ENCODE measurements around the gene NR4A2.

NR4A2 gene

DNA sequence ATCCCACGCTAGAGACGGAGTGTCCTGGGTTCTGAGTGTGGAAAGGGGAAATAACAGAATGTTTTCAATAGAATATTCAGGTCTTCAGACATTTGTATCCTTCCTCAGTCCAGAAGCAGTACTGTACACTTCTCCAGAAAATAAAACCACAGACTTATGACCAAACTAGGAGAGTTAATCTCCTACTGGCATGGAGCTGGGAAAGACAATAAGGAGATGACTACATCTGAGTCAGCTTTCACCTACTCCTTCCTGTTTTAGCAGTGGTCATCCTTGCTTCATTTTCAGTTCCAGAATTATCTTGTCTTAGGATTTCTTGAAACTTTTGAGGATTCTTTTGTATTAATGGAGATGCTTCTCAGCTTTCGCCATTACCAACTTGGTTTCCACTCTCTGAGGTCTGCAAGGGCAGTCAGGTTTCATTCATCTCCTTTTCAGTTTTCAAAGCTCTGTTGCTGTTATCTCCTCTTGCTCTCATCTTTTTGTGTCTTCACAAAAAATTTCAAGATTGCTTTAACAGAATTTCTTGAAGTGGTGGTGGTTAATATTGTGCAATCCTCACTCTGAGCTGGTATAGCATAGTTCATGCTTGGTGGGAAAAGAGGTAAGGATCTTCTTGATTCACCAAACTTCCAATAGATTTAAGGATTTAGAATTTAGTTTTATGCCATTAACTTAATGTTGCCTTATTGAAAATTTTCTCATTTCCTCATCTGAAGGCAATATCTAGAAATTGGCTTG, 23.7 kb upstream of the NR4A2 start:
- DNase-seq (ENCODE audit: low read depth): peak; percentile 33
- no peak overlapping the region for H3K4me3 ChIP-seq (ENCODE audit: low read depth, low read length)
- TF ChIP-seq, protein P1, sequence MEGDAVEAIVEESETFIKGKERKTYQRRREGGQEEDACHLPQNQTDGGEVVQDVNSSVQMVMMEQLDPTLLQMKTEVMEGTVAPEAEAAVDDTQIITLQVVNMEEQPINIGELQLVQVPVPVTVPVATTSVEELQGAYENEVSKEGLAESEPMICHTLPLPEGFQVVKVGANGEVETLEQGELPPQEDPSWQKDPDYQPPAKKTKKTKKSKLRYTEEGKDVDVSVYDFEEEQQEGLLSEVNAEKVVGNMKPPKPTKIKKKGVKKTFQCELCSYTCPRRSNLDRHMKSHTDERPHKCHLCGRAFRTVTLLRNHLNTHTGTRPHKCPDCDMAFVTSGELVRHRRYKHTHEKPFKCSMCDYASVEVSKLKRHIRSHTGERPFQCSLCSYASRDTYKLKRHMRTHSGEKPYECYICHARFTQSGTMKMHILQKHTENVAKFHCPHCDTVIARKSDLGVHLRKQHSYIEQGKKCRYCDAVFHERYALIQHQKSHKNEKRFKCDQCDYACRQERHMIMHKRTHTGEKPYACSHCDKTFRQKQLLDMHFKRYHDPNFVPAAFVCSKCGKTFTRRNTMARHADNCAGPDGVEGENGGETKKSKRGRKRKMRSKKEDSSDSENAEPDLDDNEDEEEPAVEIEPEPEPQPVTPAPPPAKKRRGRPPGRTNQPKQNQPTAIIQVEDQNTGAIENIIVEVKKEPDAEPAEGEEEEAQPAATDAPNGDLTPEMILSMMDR (conservative IDR thresholded peaks at IDR 0.05; ENCODE audit: low read depth, low read length): no peak

DNA sequence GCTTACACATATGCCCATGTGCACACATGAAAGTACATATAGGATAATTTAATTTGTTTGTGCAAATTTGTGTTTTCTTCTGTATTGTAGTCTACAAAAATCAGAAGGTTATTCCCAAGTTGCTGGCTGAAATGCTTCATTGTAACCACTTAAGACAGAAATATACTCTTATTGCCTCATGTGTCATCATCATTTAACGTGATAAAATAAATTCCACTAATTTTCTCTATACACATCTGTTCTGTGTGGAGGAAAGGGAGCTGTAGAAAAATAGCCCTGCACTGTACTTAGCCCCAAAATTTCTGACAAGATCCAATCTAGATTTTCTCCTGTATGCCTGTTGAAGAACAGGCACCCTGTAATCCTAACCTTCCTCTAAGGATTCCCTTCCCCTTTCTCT, 20.4 kb upstream of the NR4A2 start:
- DNase-seq (ENCODE audit: low read depth): no peak
- TF ChIP-seq, protein P1 (conservative IDR thresholded peaks at IDR 0.05; ENCODE audit: low read depth, low read length): no peak
- no peak overlapping the region for H3K4me3 ChIP-seq (ENCODE audit: low read depth, low read length)

DNA sequence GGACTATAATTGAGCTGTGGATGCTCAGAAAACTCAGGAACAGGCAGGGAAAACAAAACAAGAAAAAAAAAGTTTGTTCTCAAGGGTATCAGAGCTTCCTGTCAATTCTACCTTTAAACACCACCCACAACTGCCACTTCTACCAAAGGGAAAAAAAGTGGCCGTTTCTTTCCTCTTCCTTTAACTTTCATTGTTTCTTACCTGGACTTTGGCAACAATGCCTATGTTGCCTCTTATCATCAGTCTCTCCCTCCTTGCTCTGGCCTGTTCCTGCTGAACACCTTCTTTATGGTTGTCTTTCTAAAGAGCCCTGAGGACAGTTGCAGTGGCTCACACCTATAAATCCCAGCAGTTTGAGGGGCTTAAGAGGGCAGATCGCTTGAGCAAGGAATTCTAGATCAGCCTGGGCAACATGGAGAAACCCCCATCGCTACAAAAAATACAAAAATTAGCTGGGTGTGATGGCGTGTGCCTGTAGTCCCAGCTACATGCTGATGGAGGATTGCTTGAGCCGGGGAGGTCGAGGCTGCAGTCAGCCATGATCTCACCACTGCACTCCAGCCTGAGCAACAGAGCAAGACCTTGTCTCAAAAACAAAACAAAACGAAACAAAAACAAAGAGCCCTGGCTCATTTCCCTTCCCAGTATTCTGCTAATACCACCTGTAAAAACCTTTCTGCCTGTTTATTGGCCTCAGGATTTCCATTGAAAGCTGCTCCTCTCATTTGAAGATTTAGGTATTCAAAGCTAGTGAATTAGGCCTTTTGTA, 18.0 kb upstream of the NR4A2 start:
- TF ChIP-seq, protein P1 (conservative IDR thresholded peaks at IDR 0.05; ENCODE audit: low read depth, low read length): no peak
- no peak for DNase-seq (ENCODE audit: low read depth)

DNA sequence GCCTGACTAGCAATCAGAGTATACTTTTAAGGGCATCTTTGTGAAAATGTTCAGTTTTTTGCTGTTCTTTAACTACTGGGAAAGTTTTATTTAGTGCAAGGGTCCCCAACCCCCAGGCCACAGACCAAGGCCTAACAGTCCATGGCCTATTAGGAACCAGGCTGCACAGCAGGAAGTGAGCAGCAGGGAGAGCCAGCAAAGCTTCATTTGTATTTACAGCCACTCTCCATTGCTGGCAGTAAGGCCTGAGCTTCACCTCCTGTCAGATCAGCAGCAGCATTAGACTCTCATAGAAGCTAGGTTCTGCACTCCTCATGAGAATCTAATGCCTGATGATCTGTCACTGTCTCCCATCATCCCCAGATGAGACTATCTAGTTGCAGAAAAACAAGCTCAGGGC, 17.1 kb upstream of the NR4A2 start:
- H3K4me3 ChIP-seq (ENCODE audit: low read depth, low read length): no peak overlapping the region
- TF ChIP-seq, protein P1 (conservative IDR thresholded peaks at IDR 0.05; ENCODE audit: low read depth, low read length): no peak
- no peak for DNase-seq (ENCODE audit: low read depth)

More for the DNA sequence above, 18.0 kb upstream of the NR4A2 start:
- no peak overlapping the region for H3K4me3 ChIP-seq (ENCODE audit: low read depth, low read length)

DNA sequence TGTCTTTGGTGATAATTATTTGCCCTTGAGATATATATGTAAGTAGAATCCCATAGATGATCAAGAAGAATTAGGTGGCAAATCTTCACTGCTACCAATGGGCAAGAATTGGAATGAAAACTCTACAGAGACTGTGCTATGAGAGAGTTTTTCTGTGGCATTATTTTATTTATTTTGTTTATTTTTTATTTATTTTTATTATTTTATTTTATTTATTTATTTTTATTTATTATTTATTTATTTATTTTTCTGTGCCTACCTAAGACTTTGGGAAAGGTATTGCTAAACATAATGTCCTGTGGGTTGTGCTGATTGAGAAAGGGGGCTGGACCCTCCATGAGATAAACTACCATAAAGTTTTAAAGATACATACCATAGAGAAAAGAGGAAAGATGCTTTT, 16.6 kb upstream of the NR4A2 start:
- TF ChIP-seq, protein P1 (conservative IDR thresholded peaks at IDR 0.05; ENCODE audit: low read depth, low read length): no peak
- DNase-seq (ENCODE audit: low read depth): no peak

DNA sequence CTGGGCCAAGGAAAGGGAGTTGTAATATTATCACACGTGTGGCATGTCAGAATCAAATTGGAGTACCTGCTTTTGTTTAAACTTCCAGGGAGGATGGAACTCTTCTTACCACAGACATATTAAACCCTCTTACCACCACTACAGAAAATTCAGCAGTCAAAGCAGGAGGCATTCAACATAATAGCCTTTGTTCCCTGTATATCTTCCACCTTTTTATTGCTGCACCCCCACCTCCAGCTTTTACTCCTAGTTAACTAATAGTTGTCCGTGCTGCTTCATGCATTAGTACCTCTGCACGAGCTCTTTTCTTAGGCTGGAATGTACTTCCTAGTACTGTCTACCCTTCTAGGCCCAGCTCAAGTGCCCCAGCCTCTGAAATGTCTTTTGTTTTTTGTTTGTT, 14.9 kb upstream of the NR4A2 start:
- TF ChIP-seq, protein P1 (conservative IDR thresholded peaks at IDR 0.05; ENCODE audit: low read depth, low read length): no peak
- no peak overlapping the region for H3K4me3 ChIP-seq (ENCODE audit: low read depth, low read length)
- no peak for DNase-seq (ENCODE audit: low read depth)

More for the DNA sequence above, 16.6 kb upstream of the NR4A2 start:
- H3K4me3 ChIP-seq (ENCODE audit: low read depth, low read length): no peak overlapping the region
